HG03558 (cell line): Measurements from ENCODE around the gene RBMS1.

Experiments used
- ATAC-seq: cut with Tn5 transposase; IDR thresholded peaks from one replicate; pipeline ENCODE4 v1.9.1; 2021; ENCODE audit warnings: moderate number of reproducible peaks; ENCODE audit not compliant: unreplicated experiment; ENCODE audit errors: extremely low read depth

RBMS1 gene

GRCh38 chr2:160418853-160419252 is 74.8 kb downstream of the RBMS1 start:
- ATAC-seq: no peak

DNA sequence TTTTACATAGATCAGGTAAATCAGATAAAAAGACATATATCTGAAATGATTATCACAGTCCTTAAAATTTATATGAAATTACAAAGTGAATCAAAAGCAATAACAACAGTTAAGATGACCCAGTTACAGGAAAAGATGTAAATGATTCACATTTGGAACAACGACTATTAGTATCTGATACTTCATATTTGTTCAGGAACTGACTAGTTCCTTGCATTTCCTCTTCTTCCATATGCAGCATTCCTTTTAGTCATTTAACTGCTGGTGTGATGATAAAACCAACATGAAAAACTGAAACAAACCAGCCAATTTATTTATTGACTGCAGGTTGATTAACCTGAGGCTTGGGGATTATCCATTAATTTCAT is 75.2 kb downstream of the RBMS1 start:
- no peak for ATAC-seq

- no peak for ATAC-seq
Observed at GRCh38 chr2:160417745-160418397, 75.7 kb downstream of the RBMS1 start.

GRCh38 chr2:160415991-160416390 is 77.6 kb downstream of the RBMS1 start:
- ATAC-seq: no peak

DNA sequence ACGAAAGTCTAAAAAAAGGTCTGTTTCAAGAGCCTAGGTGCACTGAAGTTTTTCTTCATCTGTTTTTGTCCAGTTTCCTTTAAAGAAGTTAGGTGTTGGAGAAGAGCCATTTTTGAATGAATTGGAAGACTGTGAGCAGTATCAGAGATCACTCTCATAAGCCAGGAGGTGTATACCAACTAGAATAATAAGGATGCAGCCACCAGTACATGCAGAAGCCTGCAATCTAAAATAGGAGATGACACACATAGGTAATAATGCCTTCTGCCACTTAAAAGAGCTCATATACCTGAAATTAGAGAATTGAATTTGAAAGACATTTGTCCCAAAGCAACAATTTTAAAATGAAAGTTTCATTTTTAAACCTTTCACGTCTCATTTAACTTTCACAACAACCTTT is 81.7 kb downstream of the RBMS1 start:
- ATAC-seq: no peak

DNA sequence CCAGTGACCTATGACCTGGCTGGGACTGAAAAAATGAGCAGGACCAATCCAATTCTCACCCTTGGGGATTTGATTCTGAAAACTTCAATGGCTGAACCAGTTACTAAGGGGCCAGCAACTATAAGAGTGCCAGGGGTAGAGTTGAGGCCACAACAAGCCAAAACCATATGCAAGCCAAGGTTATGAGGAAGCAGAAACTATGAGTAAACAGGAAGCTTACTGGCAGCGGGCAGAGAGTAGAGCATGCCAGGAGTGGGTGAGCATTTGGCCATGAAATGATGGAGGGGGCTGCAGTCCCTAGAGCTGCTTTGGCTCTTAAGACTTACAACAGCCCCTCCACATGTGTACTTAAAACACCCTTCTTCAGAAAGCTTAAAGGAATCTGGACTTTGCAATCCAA is 82.4 kb downstream of the RBMS1 start:
- no peak for ATAC-seq

DNA sequence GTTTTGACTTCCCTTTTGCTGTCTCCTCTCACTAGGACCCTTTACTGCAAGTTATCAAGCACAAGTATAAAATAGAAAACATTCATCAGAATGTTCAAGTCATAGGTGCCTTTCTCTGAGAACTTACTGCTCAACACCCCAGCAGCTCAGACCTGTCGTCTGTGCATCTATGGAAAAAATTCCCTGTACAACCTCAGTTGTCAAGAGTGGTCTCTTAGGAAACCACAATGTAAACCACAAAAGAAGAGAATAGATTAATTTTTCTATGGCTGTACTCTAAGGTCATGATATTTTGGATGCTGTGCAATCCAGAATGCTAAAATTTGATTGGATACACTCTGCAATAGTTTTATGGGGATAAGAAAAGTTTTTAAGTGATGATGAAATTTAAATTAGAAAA is 84.1 kb downstream of the RBMS1 start:
- ATAC-seq: no peak

DNA sequence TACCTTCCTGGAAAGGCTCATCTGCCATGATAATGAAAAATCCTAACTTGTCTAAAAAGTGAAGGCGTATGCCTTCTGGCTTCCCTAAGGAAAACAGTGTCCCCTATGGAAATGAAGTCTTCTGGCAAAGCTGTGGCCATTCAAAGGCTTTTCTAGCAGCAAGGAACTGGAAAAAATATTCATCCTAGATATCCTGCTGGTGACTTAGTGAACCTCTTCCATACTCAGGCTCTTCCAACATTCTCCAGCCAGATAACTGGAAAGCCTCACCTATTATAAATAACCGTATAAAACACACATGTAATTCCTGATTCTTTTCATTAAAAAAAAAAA is 84.7 kb downstream of the RBMS1 start:
- ATAC-seq: no peak

- no peak for ATAC-seq
Observed at GRCh38 chr2:160408173-160408958, 85.2 kb downstream of the RBMS1 start.

DNA sequence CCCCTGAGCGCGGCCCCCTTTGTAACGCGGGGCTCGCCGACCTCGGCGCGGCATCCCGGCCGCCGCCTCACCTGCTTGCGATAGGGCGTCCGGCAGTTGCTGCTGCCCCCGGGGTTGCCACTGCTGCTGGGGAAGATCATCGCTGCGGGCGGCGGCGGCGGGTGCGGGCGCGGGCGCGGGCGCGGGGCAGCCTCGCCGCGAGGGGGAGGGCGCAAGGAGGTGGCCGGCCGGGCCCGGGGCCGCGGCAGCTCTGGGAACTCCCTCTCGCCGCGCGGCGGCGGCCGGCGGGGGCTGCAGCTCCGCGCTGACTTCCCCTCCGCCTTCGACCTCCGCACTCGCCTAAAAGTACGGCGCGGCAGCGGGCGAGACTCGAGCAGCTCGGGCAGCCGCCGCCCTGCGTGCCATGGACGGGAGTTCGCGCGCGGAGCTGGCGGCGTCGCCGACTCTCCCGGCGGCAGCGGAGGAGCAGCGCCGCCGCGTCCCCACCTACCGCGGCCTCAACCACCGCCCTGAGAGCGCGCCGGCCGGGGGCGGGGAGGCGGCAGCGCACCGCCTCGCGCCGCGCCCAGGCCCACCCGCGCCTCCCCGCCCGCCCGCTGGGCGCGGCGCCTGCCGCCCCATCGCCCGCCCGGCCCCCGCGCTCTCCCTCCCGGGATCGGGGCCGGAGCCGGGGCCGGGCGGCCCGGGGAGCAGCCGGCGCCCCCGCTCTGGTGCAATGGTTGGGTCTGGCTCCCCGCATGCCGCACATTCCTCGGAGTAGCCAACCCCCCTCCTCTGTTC is 86.0 kb downstream of the RBMS1 start:
- peak; percentile 31 for ATAC-seq

DNA sequence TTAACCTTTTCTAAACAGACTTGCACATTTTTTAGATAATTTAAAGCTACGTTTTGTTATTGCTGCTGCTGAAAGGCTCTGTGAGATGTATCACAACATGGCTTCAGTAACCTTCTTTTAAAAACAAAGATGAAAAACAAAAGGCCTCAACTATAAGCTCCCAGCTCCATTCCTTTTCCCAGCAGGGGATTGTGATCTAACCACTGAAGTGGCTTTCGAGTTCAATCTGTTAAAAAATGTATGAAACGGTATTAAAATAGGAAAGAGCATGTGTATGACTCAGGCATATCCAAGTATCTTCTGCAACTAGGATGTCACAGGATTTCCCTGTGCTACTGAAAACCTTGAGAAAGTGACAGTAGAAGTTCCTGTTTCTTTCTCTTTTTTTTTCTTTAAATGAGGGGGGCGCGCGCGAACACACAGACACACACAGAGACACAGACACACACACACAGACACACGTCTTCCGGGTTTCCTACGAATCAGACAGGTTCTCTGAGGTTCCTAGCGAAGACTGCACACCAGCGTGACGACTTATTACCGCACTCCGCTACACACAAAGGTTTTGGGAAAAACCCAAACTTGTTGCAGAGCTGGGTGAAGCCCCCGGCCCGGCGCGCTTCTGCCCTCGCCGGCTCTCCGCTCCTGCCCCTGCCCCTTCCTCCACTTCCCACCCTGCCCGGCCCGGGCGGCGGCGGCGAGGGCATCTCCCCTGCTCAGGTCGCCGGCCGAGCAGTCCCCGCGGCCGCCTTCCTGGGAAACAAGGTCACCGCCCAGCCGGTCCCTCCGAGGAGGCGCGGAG is 86.8 kb downstream of the RBMS1 start:
- peak; percentile 30 for ATAC-seq

GRCh38 chr2:160405077-160405867 is 88.3 kb downstream of the RBMS1 start:
- no peak for ATAC-seq

- ATAC-seq: no peak
Observed at GRCh38 chr2:160402997-160403979, 90.3 kb downstream of the RBMS1 start.

DNA sequence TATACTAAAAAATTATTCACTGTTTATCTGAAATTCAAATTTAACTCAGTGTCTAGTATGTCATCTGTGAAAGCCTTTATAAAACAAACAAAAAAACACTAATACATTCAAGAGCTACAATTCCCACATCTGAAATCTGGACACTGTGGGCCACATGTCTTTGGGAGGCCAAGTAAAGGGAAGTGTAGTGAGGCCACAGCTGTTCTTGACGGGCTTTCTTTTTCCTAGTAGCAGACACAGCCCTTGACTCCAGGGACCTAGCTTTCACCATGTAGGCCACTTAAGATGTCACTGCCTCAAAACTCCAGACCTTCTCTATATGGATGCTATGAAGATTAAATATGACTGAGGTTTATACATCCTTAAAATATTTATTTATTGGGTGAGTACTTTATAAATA is 91.1 kb downstream of the RBMS1 start:
- ATAC-seq: no peak

DNA sequence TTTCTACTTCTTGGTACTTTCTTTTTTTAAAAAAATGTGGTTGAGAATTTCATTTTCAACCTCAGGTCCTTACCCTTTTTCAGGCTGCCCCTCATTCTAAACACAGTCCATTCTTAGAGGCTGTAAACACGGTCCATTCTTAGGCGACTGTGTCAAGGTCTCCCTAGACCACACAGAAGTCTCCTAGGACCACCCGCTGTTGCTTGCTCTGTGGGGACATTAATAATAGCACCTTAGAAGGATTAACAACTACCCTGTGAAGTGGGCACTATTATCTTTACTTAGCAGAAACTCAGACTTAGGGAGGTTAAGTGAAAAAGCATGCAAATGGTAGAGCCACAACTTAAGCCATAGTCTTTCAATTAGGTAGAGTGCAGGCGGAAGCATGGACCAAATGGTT is 91.7 kb downstream of the RBMS1 start:
- ATAC-seq: no peak

GRCh38 chr2:160399880-160400279 is 93.7 kb downstream of the RBMS1 start:
- no peak for ATAC-seq

DNA sequence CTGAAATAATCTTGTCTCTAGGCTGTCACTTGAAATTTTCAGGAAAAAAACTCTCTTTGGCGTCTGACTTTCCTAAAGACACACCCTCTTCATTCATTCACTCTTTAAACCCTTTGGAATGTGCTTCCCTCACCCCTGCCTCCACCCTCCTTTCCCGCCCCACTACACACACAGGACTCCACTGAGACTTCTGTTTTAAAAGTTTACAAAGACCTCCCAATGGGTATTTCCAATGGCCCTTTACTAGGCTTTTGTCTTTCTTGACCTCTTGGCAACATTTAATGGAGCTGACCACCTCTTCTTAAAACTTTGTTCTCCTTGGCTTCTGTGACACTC is 96.1 kb downstream of the RBMS1 start:
- no peak for ATAC-seq

GRCh38 chr2:160394153-160394552 is 99.5 kb downstream of the RBMS1 start:
- ATAC-seq: peak; percentile 99

DNA sequence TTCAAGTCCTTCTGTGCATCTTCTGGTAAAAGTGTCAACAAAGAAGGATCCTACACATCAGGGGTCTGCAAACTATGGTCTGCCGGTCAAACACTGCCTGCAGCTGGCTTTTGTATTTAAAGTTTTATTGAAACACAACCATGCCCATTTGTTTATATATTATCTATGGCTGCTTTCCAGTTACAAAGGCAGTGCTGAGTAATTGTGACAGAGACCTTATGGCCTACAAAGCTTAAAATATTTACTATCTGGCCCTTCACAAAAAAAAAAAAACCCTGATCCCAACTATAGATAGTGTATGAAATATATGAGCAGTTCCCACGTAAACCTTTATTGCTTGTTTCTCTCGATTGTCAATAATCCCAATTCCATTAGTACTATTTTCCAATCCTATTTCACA is 101.4 kb downstream of the RBMS1 start:
- ATAC-seq: no peak
